K562 (cell line): ENCODE data around the gene SLC11A1. TPM values are rescaled to one million over a fixed set of nuclear protein-coding genes. Genes with fewer than 3 reads are reported as not detected.

Experiments
- C11orf30 ChIP-seq: fragments of 450-650 bp; IDR thresholded peaks from 2 replicates; pipeline ENCODE4 v1.6.1; 2016; ENCODE audit warnings: low read depth, mild to moderate bottlenecking
- GABPB1 ChIP-seq: sonication (generic); formaldehyde crosslinking; IDR thresholded peaks from 2 replicates; pipeline ENCODE4 v1.8.0; 2022; ENCODE audit warnings: mild to moderate bottlenecking, missing genetic modification reagents
- HDAC6 ChIP-seq: IDR thresholded peaks from 2 replicates; pipeline ENCODE4 v1.6.1; 2012; ENCODE audit warnings: low read depth, mild to moderate bottlenecking, control low read depth, inconsistent platforms, low read length, moderate library complexity
- MTA2 ChIP-seq: fragments of 450-650 bp; IDR thresholded peaks from 2 replicates; pipeline ENCODE4 v1.6.1; 2016; ENCODE audit warnings: low read depth
- STAT5A ChIP-seq: IDR thresholded peaks from 2 replicates; pipeline ENCODE4 v1.6.1; 2012; ENCODE audit warnings: low read length, inconsistent platforms, borderline replicate concordance
- TAL1 ChIP-seq: fragments of 450-650 bp; IDR thresholded peaks from 2 replicates; pipeline ENCODE4 v1.6.1; 2016; ENCODE audit warnings: mild to moderate bottlenecking
- TGIF2 ChIP-seq: sonication (generic); formaldehyde crosslinking; IDR thresholded peaks from 2 replicates; pipeline ENCODE4 v1.8.1; 2022; ENCODE audit warnings: mild to moderate bottlenecking, missing genetic modification reagents, moderate library complexity
- ZKSCAN3 ChIP-seq: fragments of 250-450 bp; sonication (Bioruptor Pico); IDR thresholded peaks from 2 replicates; pipeline ENCODE4 v1.4.0; 2020
- polyA plus RNA-seq, 8 experiments: library from polyadenylated mRNA; depleted of rRNA in 4 of 8; stranded (reverse) in 5 of 8; unstranded in 3 of 8; fragments of >200 nt; fragmentation: Nextera tagmentation in 2 of 8; fragmentation: Illumina TruSeq in 1 of 8; extraction: Ambion mirVana in 2 of 8; extraction: Trizol in 1 of 8; gene quantifications; 2 replicates each; pipeline versions ENCODE4 v1.2.1 to v1.2.3, GENCODE V29; 2011 to 2014; ENCODE audit warnings: inconsistent platforms in 1 of 8, missing spikeins in 1 of 8
- total RNA-seq, 7 experiments: library from RNA; depleted of rRNA in 6 of 7; stranded (reverse); fragments of >200 nt in 6 of 7; fragmentation: Illumina TruSeq in 2 of 7; extraction: Trizol in 2 of 7; gene quantifications; 2 replicates each; pipeline versions ENCODE4 v1.2.1 to v1.2.3, GENCODE V29; 2011 to 2021; ENCODE audit warnings: low replicate concordance in 1 of 7
- TF ChIP-seq, protein P1 (sequence below), 2 experiments: fragments of 450-650 bp; formaldehyde crosslinking in 1 of 2; IDR thresholded peaks; 2 replicates each; pipeline versions ENCODE4 v1.4.0 to v1.6.1; 2014 to 2020; ENCODE audit warnings: mild to moderate bottlenecking in 2 of 2, borderline replicate concordance in 1 of 2, low read depth in 1 of 2
- TF ChIP-seq, protein P2 (sequence below): fragments of 450-650 bp; IDR thresholded peaks from 2 replicates; pipeline ENCODE4 v1.6.1; 2016; ENCODE audit warnings: borderline replicate concordance
- TF ChIP-seq, protein P3 (sequence below): fragments of 450-650 bp; conservative IDR thresholded peaks from 2 replicates; pipeline ENCODE4 v1.6.1; 2016; ENCODE audit warnings: missing genetic modification characterization, low read depth, mild to moderate bottlenecking, missing compliant biosample characterization, moderate library complexity
- TF ChIP-seq, protein P4 (sequence below), 2 experiments: fragments of 450-650 bp; conservative IDR thresholded peaks; 2 replicates each; pipeline ENCODE4 v1.6.1; 2017; ENCODE audit warnings: mild to moderate bottlenecking in 2 of 2, moderate library complexity in 2 of 2

SLC11A1 gene
- total and polyA plus RNA-seq, 9 of the 15 experiments (the other 6 are each of a cell fraction or from before 2014, with no cell fraction given): 0.35 to 1.6 (median 0.65) TPM

DNA sequence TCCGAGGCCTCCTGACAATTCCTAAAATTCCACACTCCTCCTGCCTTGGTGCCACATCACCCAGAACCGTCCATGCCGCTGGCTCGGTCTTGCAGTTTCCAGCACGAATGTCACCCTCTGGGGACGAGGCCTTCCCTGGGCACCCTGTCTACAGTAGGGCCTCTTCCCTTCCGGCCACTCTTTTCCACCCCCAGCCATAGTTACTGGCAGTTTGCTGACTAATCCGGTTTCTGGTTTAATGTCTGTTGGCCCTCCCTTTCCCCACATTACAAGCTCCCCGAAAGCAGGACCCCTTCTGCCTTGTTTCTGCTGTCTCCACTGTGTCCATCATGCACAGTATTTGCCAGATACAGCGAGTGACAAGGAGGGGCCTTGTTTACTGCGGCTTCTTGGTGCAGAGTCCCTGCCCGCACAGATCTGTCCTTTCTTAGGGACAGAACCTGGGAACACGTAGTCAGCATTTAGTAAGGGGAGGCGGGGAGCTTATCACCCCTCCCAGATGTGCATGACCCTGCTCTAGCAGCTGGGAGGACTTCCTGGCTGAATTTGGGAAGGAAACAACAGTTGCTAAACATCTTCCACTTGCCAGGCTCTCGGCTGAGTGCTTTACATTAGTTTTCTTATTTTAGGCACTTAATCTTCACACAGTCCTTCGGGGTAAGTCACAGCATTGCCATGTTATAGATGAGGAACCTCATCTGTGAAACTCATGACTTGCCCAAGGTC, 49.0 kb upstream of the SLC11A1 start (continued):
- TF ChIP-seq, protein P1, sequence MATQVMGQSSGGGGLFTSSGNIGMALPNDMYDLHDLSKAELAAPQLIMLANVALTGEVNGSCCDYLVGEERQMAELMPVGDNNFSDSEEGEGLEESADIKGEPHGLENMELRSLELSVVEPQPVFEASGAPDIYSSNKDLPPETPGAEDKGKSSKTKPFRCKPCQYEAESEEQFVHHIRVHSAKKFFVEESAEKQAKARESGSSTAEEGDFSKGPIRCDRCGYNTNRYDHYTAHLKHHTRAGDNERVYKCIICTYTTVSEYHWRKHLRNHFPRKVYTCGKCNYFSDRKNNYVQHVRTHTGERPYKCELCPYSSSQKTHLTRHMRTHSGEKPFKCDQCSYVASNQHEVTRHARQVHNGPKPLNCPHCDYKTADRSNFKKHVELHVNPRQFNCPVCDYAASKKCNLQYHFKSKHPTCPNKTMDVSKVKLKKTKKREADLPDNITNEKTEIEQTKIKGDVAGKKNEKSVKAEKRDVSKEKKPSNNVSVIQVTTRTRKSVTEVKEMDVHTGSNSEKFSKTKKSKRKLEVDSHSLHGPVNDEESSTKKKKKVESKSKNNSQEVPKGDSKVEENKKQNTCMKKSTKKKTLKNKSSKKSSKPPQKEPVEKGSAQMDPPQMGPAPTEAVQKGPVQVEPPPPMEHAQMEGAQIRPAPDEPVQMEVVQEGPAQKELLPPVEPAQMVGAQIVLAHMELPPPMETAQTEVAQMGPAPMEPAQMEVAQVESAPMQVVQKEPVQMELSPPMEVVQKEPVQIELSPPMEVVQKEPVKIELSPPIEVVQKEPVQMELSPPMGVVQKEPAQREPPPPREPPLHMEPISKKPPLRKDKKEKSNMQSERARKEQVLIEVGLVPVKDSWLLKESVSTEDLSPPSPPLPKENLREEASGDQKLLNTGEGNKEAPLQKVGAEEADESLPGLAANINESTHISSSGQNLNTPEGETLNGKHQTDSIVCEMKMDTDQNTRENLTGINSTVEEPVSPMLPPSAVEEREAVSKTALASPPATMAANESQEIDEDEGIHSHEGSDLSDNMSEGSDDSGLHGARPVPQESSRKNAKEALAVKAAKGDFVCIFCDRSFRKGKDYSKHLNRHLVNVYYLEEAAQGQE (IDR thresholded peaks at IDR 0.05; ENCODE audit: borderline replicate concordance): 0 out of 2 replicates have a peak, but pooled peaks have one; percentile 3
- TF ChIP-seq, protein P1 (CRISPR knock-in tag; IDR thresholded peaks at IDR 0.05; ENCODE audit: low read depth): no peak
- TF ChIP-seq MTA2: peak; percentile 62; the same call in 1 of the 2 replicates
- no peak for TF ChIP-seq HDAC6
- TF ChIP-seq TAL1: peak; percentile 76
- peak; percentile 97 for TF ChIP-seq C11orf30
- TF ChIP-seq, protein P2, sequence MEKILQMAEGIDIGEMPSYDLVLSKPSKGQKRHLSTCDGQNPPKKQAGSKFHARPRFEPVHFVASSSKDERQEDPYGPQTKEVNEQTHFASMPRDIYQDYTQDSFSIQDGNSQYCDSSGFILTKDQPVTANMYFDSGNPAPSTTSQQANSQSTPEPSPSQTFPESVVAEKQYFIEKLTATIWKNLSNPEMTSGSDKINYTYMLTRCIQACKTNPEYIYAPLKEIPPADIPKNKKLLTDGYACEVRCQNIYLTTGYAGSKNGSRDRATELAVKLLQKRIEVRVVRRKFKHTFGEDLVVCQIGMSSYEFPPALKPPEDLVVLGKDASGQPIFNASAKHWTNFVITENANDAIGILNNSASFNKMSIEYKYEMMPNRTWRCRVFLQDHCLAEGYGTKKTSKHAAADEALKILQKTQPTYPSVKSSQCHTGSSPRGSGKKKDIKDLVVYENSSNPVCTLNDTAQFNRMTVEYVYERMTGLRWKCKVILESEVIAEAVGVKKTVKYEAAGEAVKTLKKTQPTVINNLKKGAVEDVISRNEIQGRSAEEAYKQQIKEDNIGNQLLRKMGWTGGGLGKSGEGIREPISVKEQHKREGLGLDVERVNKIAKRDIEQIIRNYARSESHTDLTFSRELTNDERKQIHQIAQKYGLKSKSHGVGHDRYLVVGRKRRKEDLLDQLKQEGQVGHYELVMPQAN: no peak
- TF ChIP-seq, protein P3, sequence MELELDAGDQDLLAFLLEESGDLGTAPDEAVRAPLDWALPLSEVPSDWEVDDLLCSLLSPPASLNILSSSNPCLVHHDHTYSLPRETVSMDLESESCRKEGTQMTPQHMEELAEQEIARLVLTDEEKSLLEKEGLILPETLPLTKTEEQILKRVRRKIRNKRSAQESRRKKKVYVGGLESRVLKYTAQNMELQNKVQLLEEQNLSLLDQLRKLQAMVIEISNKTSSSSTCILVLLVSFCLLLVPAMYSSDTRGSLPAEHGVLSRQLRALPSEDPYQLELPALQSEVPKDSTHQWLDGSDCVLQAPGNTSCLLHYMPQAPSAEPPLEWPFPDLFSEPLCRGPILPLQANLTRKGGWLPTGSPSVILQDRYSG: peak; percentile 84; the same call in 1 of the 2 replicates
- TF ChIP-seq STAT5A: peak; percentile 53; the same call in 1 of the 2 replicates
- TF ChIP-seq TGIF2 (CRISPR knock-in tag): no peak
- no peak for TF ChIP-seq ZKSCAN3 (CRISPR knock-in tag)
- TF ChIP-seq, protein P4, sequence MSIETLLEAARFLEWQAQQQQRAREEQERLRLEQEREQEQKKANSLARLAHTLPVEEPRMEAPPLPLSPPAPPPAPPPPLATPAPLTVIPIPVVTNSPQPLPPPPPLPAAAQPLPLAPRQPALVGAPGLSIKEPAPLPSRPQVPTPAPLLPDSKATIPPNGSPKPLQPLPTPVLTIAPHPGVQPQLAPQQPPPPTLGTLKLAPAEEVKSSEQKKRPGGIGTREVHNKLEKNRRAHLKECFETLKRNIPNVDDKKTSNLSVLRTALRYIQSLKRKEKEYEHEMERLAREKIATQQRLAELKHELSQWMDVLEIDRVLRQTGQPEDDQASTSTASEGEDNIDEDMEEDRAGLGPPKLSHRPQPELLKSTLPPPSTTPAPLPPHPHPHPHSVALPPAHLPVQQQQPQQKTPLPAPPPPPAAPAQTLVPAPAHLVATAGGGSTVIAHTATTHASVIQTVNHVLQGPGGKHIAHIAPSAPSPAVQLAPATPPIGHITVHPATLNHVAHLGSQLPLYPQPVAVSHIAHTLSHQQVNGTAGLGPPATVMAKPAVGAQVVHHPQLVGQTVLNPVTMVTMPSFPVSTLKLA (conservative IDR thresholded peaks at IDR 0.05): peak; percentile 28 to 62; a peak in 2 of 4 replicates
- TF ChIP-seq GABPB1: no peak; the same call in none of the 2 replicates
